Esophagus squamous epithelium (tissue), 5 donors: Measurements from ENCODE around the gene KIF18B. TPM values are rescaled to one million over a fixed set of nuclear protein-coding genes. Genes with fewer than 3 reads are reported as not detected.

Experiments
- DNase-seq: peaks from one replicate; lab custom pipeline; 2025; lab: John Stamatoyannopoulos, UW
- H3K27ac ChIP-seq, 4 donors: fragments of 200-600 bp; sonication (generic); one replicate each; pipeline ENCODE4 v1.5.1; 2016 to 2019; ENCODE audit warnings: mild to moderate bottlenecking in 1 of 4
- H3K27me3 ChIP-seq, 4 donors: fragments of 200-600 bp; sonication (generic); 1 replicate in 3 of 4; 2 replicates in 1 of 4; pipeline versions ENCODE4 v1.5.1 to v1.6.0; 2017 to 2021; ENCODE audit warnings: antibody characterized with exemption in 1 of 4
- H3K36me3 ChIP-seq, 3 donors: fragments of 200-600 bp; sonication (generic); one replicate each; pipeline ENCODE4 v1.5.1; 2016 to 2019
- H3K4me1 ChIP-seq, 3 donors: fragments of 200-600 bp; sonication (generic); one replicate each; pipeline ENCODE4 v1.5.1; 2017 to 2019
- H3K4me3 ChIP-seq, 4 donors: fragments of 200-600 bp; sonication (generic); 1 replicate in 3 of 4; 2 replicates in 1 of 4; pipeline ENCODE4 v1.5.1; 2016 to 2019; ENCODE audit warnings: mild to moderate bottlenecking in 2 of 4, moderate library complexity in 1 of 4
- H3K9me3 ChIP-seq, 3 donors: fragments of 200-600 bp; sonication (generic); one replicate each; pipeline ENCODE4 v1.5.1; 2016 to 2019
- POLR2A ChIP-seq, 4 donors: fragments of 450-650 bp; IDR thresholded peaks; one replicate each; pipeline ENCODE4 v1.6.1; 2017; ENCODE audit warnings: antibody characterized with exemption in 4 of 4, mild to moderate bottlenecking in 4 of 4, moderate library complexity in 3 of 4
- WGBS, 2 donors: methylation state at CpG; one replicate each; pipeline ENCODE4 v1.1.5; 2018; 5-methylcytosine and 5-hydroxymethylcytosine counted together
- intact Hi-C: fragments of 100-400 bp; cut with DNase I; formaldehyde crosslinking; loops from one replicate; pipeline ENCODE4 v1.15.0; 2022
- total RNA-seq, 4 donors: library from RNA; depleted of rRNA; stranded (reverse); fragments of >200 nt; gene quantifications; one replicate each; pipeline ENCODE4 v1.1.0, GENCODE V29; 2016
- TF ChIP-seq, protein P1 (sequence below), 6 experiments: fragments of 450-650 bp in 4 of 6; fragments of 200-600 bp in 2 of 6; sonication (generic) in 2 of 6; IDR thresholded peaks; one replicate each; pipeline ENCODE4 v1.5.1; 2016 to 2019; ENCODE audit warnings: antibody characterized with exemption in 6 of 6, mild to moderate bottlenecking in 4 of 6, moderate library complexity in 4 of 6
- donor health status: DM: yes; HTN: yes; CAD: no.

The KIF18B gene
- total RNA-seq, 4 donors from 2014 or later = 3.3 to 11.1 (median 4.8) TPM

DNA sequence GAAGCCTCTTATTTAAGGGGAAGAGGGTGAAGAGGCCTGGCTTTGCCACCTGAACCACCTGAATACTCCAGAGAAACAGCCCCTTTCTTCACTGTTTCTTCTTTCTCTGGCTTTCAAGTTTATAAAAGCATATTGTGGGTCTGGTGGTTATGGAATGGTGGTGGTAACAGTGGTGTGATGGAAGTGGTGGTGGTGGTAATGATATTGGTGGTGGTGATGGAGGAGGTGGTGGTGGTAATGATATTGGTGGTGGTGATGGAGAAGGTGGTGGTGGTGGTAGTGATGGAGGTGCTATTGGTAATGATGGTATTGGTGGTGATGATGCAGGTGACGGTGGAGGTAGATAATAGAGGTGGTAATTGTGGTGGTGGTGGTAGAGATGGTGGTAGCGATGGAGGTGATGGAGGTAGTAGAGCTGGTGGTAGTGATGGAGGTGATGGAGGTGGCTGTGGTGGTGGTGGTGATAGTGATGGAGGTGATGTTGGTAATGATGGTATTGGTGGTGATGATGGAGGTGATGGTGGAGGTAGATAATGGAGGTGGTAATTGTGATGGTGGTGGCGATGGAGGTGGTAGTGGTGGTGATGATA, 34.6 kb upstream of the KIF18B start:
- no peaks in the 10 kb centered on the region for H3K36me3 ChIP-seq
- H3K27ac ChIP-seq = peak overlapping the region in 1 of 4 donors; percentile 79
- no peak overlapping the region for H3K4me3 ChIP-seq
- 87 to 96% methylated on average over 3 of the region's 3 CpGs for WGBS, 2 donors
- H3K9me3 ChIP-seq = no peaks in the 10 kb centered on the region
- TF ChIP-seq POLR2A (IDR thresholded peaks at IDR 0.05) = no peak
- intact Hi-C loops = no loop called here
- H3K4me1 ChIP-seq = peaks cover 1 to 46% (median 29%) of the 10 kb centered on the region in 3 donors
- H3K27me3 ChIP-seq = peaks cover 0 to 53% (median 0%) of the 10 kb centered on the region in 4 donors
- DNase-seq = no peak

DNA sequence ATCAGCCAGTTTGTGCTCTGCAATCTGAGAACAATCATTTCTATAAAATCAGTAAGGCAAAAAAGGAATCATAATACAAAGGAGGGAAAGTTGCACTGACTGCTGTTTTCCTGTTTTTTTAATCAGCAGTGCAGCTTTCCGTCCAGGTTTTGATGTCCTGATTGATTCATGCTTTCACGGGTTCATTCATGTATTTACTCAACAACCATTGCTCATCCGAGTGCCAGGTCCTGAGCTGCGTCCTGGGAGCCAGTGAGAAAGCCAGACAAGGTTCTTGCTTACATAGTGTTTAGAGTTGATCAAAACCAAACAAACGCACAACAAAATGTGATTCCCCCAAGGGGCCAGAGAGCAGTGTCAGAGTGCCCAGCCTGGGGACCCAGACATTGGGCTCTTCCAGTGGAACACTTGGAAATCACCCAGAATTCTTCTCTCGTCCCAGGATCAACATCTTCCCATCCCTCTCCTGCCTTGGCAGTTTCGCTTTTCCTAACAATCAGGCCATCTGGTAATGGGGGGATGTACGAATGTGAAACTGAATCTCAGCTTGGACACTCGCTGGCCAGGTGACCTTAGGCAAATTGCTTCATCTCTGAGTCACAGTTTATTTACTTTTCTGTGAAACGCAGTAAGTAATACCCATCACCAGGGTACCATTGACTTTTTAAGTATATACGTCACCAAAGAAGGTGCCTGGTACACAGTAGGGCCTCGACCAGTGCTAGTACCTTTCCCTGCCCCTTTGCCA, 33.8 kb upstream of the KIF18B start:
- peak overlapping the region in 1 of 4 donors; percentile 47 for H3K4me3 ChIP-seq
- TF ChIP-seq, protein P1, sequence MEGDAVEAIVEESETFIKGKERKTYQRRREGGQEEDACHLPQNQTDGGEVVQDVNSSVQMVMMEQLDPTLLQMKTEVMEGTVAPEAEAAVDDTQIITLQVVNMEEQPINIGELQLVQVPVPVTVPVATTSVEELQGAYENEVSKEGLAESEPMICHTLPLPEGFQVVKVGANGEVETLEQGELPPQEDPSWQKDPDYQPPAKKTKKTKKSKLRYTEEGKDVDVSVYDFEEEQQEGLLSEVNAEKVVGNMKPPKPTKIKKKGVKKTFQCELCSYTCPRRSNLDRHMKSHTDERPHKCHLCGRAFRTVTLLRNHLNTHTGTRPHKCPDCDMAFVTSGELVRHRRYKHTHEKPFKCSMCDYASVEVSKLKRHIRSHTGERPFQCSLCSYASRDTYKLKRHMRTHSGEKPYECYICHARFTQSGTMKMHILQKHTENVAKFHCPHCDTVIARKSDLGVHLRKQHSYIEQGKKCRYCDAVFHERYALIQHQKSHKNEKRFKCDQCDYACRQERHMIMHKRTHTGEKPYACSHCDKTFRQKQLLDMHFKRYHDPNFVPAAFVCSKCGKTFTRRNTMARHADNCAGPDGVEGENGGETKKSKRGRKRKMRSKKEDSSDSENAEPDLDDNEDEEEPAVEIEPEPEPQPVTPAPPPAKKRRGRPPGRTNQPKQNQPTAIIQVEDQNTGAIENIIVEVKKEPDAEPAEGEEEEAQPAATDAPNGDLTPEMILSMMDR (IDR thresholded peaks at IDR 0.05) = no peak
- intact Hi-C loops = no loop called here

DNA sequence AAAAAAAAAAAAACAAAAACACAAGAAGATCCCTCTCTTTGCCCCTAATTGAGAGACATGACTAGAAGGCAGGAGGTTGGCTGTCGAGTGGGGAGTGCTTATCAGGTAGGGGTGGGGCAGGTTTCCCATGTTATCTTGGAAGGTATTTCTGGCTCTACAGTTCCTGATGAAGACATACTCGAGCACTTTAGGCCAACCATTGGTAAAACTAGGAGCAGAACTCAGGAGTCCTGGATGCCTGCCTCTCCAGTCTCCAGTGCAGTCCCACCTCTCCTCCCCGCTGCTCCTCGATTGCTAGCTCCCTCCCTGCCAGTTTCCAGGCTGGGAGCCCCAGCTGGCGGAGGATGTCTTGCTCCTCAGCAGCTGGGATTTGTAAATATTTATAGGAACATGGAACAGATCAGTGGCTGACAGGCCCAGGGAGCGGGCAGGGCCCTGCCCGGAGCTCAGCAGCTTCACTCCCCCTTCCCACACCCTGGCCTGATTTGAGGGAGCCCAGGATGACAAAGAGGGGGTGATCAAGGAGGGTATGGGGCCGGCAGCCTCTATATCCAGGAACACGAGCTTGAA, 31.9 kb upstream of the KIF18B start:
- no peak for DNase-seq
- H3K27me3 ChIP-seq = peaks cover 0 to 52% (median 0%) of the 10 kb centered on the region in 4 donors
- peak overlapping the region in 3 of 4 donors; percentile 52 to 81 (median 79) for H3K27ac ChIP-seq
- H3K36me3 ChIP-seq = no peaks in the 10 kb centered on the region
- TF ChIP-seq, protein P1 (IDR thresholded peaks at IDR 0.05) = no peak
- no peak for TF ChIP-seq POLR2A (IDR thresholded peaks at IDR 0.05)
- peaks cover 0 to 53% (median 29%) of the 10 kb centered on the region in 3 donors for H3K4me1 ChIP-seq
- WGBS, 2 donors = 61 to 68% methylated on average over 7 to 8 of the region's 9 CpGs
- H3K9me3 ChIP-seq = no peaks in the 10 kb centered on the region
- no peak overlapping the region for H3K4me3 ChIP-seq
- intact Hi-C loops = no loop called here

More for the DNA sequence above, 33.8 kb upstream of the KIF18B start:
- no peaks in the 10 kb centered on the region for H3K9me3 ChIP-seq
- no peak for DNase-seq
- H3K27ac ChIP-seq = peak overlapping the region in 3 of 4 donors; percentile 31 to 79 (median 53)
- 27 to 31% methylated on average over 12 of the region's 12 CpGs for WGBS, 2 donors
- peaks cover 0 to 52% (median 0%) of the 10 kb centered on the region in 4 donors for H3K27me3 ChIP-seq
- H3K4me1 ChIP-seq = peaks cover 0 to 52% (median 29%) of the 10 kb centered on the region in 3 donors
- H3K36me3 ChIP-seq = no peaks in the 10 kb centered on the region

DNA sequence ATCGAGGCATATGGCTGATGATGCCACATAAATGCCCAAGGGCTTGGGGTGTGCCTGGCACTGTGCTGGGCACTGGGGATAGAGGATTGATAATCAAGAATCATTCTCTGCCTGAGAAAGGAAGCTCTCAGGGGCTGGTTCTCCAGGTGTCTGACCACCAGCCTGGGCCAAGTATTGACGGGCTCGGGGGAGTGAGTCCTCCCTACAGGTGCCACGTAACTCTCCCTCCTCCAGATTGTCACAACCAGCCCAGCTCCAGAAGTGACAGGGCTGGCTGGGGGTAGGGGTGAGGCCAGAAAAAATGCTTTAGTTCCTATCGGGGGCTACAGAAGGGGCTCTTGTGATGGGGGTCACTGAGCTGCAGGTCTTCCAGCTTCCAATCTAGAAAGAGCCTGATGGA, 31.2 kb upstream of the KIF18B start:
- no peak for DNase-seq
- H3K27ac ChIP-seq = peak overlapping the region in 3 of 4 donors; percentile 40 to 81 (median 79)
- no peaks in the 10 kb centered on the region for H3K36me3 ChIP-seq
- TF ChIP-seq POLR2A (IDR thresholded peaks at IDR 0.05) = no peak
- TF ChIP-seq, protein P1 (IDR thresholded peaks at IDR 0.05) = no peak
- no peaks in the 10 kb centered on the region for H3K9me3 ChIP-seq
- H3K27me3 ChIP-seq = peaks cover 0 to 52% (median 0%) of the 10 kb centered on the region in 4 donors
- 58 to 94% methylated on average over 2 of the region's 5 CpGs for WGBS, 2 donors
- H3K4me1 ChIP-seq = peaks cover 0 to 53% (median 29%) of the 10 kb centered on the region in 3 donors
- no peak overlapping the region for H3K4me3 ChIP-seq
- intact Hi-C loops = no loop called here

- 22 to 55% methylated on average over 1 to 4 of the region's 7 CpGs for WGBS, 2 donors
- peaks cover 0 to 52% (median 0%) of the 10 kb centered on the region in 4 donors for H3K27me3 ChIP-seq
Measured at GRCh38 chr17:44977814-44978550, 30.4 kb upstream of the KIF18B start.

More at GRCh38 chr17:44977814-44978550, 30.4 kb upstream of the KIF18B start:
- Histone ChIP-seq H3K4me1 (peaks cover 0 to 53% (median 29%) of the 10 kb centered on the region in 3 donors), H3K4me3 (no peak overlapping the region), H3K9me3 (no peaks in the 10 kb centered on the region), H3K36me3 (no peaks in the 10 kb centered on the region), H3K27ac (peak overlapping the region in 3 of 4 donors; percentile 40 to 81 (median 79))
- TF ChIP-seq POLR2A (IDR thresholded peaks at IDR 0.05) = no peak
- TF ChIP-seq, protein P1 (IDR thresholded peaks at IDR 0.05) = no peak
- DNase-seq = no peak
- intact Hi-C loops = no loop called here
